ENCODE results near the gene PPM1D.
A peak's percentile ranks its signal among the peaks of the same experiment; 100 is the strongest.

The PPM1D gene

GRCh38 chr17:60677308-60678117 is 77.5 kb downstream of the PPM1D start, which contains the start of gene BCAS3:
Gene BCAS3 (plus strand): TSS chr17:60677851.
- H3K27ac ChIP-seq (ENCODE audit: low read length): no peak within 1 kb of the TSS
- H3K4me3 ChIP-seq (ENCODE audit: low read length): peak within 1 kb of the TSS; percentile 78
- no peaks in the 10 kb centered on the region for H3K36me3 ChIP-seq (ENCODE audit: control insufficient read depth, low read depth, low read length)
- H3K9ac ChIP-seq (ENCODE audit: low read length): peak within 1 kb of the TSS; percentile 60
- no peaks in the 10 kb centered on the region for H3K9me3 ChIP-seq (ENCODE audit: control insufficient read depth, low read depth, low read length)
- peaks cover 5% of the 10 kb centered on the region for H3K4me1 ChIP-seq (ENCODE audit: control insufficient read depth, low read depth, low read length)
- H3K27me3 ChIP-seq (ENCODE audit: control insufficient read depth, insufficient read depth, low read length): no peaks in the 10 kb centered on the region

GRCh38 chr17:60678118-60678444 is 78.1 kb downstream of the PPM1D start:
- Histone ChIP-seq H3K4me3 (ENCODE audit: low read length) (peak overlapping the region; percentile 78), H3K9me3 (ENCODE audit: control insufficient read depth, low read depth, low read length) (no peaks in the 10 kb centered on the region), H3K9ac (ENCODE audit: low read length) (peak overlapping the region; percentile 60), H3K36me3 (ENCODE audit: control insufficient read depth, low read depth, low read length) (no peaks in the 10 kb centered on the region), H3K27ac (ENCODE audit: low read length) (no peak overlapping the region), H3K4me1 (ENCODE audit: control insufficient read depth, low read depth, low read length) (peaks cover 5% of the 10 kb centered on the region), H3K27me3 (ENCODE audit: control insufficient read depth, insufficient read depth, low read length) (no peaks in the 10 kb centered on the region)

- Histone ChIP-seq H3K27ac (ENCODE audit: low read length) (no peak overlapping the region), H3K27me3 (ENCODE audit: control insufficient read depth, insufficient read depth, low read length) (no peaks in the 10 kb centered on the region), H3K9ac (ENCODE audit: low read length) (no peak overlapping the region), H3K4me3 (ENCODE audit: low read length) (no peak overlapping the region), H3K4me1 (ENCODE audit: control insufficient read depth, low read depth, low read length) (peaks cover 5% of the 10 kb centered on the region), H3K9me3 (ENCODE audit: control insufficient read depth, low read depth, low read length) (no peaks in the 10 kb centered on the region), H3K36me3 (ENCODE audit: control insufficient read depth, low read depth, low read length) (no peaks in the 10 kb centered on the region)
These were observed 79.3 kb downstream of the PPM1D start for GRCh38 chr17:60679287-60679686.

- H3K36me3 ChIP-seq (ENCODE audit: control insufficient read depth, low read depth, low read length): no peaks in the 10 kb centered on the region
- H3K27me3 ChIP-seq (ENCODE audit: control insufficient read depth, insufficient read depth, low read length): no peaks in the 10 kb centered on the region
- peaks cover 5% of the 10 kb centered on the region for H3K4me1 ChIP-seq (ENCODE audit: control insufficient read depth, low read depth, low read length)
- H3K27ac ChIP-seq (ENCODE audit: low read length): no peak overlapping the region
- H3K9ac ChIP-seq (ENCODE audit: low read length): no peak overlapping the region
- H3K9me3 ChIP-seq (ENCODE audit: control insufficient read depth, low read depth, low read length): no peaks in the 10 kb centered on the region
- no peak overlapping the region for H3K4me3 ChIP-seq (ENCODE audit: low read length)
These were observed 80.8 kb downstream of the PPM1D start for GRCh38 chr17:60680754-60681153.

- Histone ChIP-seq H3K9ac (ENCODE audit: low read length) (no peak overlapping the region), H3K27me3 (ENCODE audit: control insufficient read depth, insufficient read depth, low read length) (no peaks in the 10 kb centered on the region), H3K36me3 (ENCODE audit: control insufficient read depth, low read depth, low read length) (no peaks in the 10 kb centered on the region), H3K9me3 (ENCODE audit: control insufficient read depth, low read depth, low read length) (no peaks in the 10 kb centered on the region), H3K27ac (ENCODE audit: low read length) (no peak overlapping the region), H3K4me3 (ENCODE audit: low read length) (no peak overlapping the region), H3K4me1 (ENCODE audit: control insufficient read depth, low read depth, low read length) (no peaks in the 10 kb centered on the region)
These were observed 85.4 kb downstream of the PPM1D start for GRCh38 chr17:60685437-60685836.

GRCh38 chr17:60695960-60696359 is 96.0 kb downstream of the PPM1D start:
- no peaks in the 10 kb centered on the region for H3K4me1 ChIP-seq (ENCODE audit: control insufficient read depth, low read depth, low read length)
- H3K36me3 ChIP-seq (ENCODE audit: control insufficient read depth, low read depth, low read length): no peaks in the 10 kb centered on the region
- no peak overlapping the region for H3K4me3 ChIP-seq (ENCODE audit: low read length)
- no peak overlapping the region for H3K9ac ChIP-seq (ENCODE audit: low read length)
- no peaks in the 10 kb centered on the region for H3K9me3 ChIP-seq (ENCODE audit: control insufficient read depth, low read depth, low read length)
- no peaks in the 10 kb centered on the region for H3K27me3 ChIP-seq (ENCODE audit: control insufficient read depth, insufficient read depth, low read length)
- H3K27ac ChIP-seq (ENCODE audit: low read length): no peak overlapping the region

GRCh38 chr17:60699090-60699489 is 99.1 kb downstream of the PPM1D start:
- Histone ChIP-seq H3K27ac (ENCODE audit: low read length) (no peak overlapping the region), H3K9me3 (ENCODE audit: control insufficient read depth, low read depth, low read length) (no peaks in the 10 kb centered on the region)

GRCh38 chr17:60704170-60704569 is 104.2 kb downstream of the PPM1D start:
- H3K27ac ChIP-seq (ENCODE audit: low read length): no peak overlapping the region
- H3K36me3 ChIP-seq (ENCODE audit: control insufficient read depth, low read depth, low read length): no peaks in the 10 kb centered on the region
- H3K9me3 ChIP-seq (ENCODE audit: control insufficient read depth, low read depth, low read length): no peaks in the 10 kb centered on the region
- no peak overlapping the region for H3K9ac ChIP-seq (ENCODE audit: low read length)
- no peaks in the 10 kb centered on the region for H3K27me3 ChIP-seq (ENCODE audit: control insufficient read depth, insufficient read depth, low read length)
- H3K4me3 ChIP-seq (ENCODE audit: low read length): no peak overlapping the region
- no peaks in the 10 kb centered on the region for H3K4me1 ChIP-seq (ENCODE audit: control insufficient read depth, low read depth, low read length)

More at GRCh38 chr17:60699090-60699489, 99.1 kb downstream of the PPM1D start:
- no peak overlapping the region for H3K9ac ChIP-seq (ENCODE audit: low read length)
- no peaks in the 10 kb centered on the region for H3K27me3 ChIP-seq (ENCODE audit: control insufficient read depth, insufficient read depth, low read length)
- no peak overlapping the region for H3K4me3 ChIP-seq (ENCODE audit: low read length)
- H3K4me1 ChIP-seq (ENCODE audit: control insufficient read depth, low read depth, low read length): no peaks in the 10 kb centered on the region
- H3K36me3 ChIP-seq (ENCODE audit: control insufficient read depth, low read depth, low read length): no peaks in the 10 kb centered on the region

GRCh38 chr17:60712675-60713074 is 112.7 kb downstream of the PPM1D start:
- Histone ChIP-seq H3K4me1 (ENCODE audit: control insufficient read depth, low read depth, low read length) (no peaks in the 10 kb centered on the region), H3K27ac (ENCODE audit: low read length) (no peak overlapping the region), H3K27me3 (ENCODE audit: control insufficient read depth, insufficient read depth, low read length) (no peaks in the 10 kb centered on the region), H3K9ac (ENCODE audit: low read length) (no peak overlapping the region), H3K36me3 (ENCODE audit: control insufficient read depth, low read depth, low read length) (no peaks in the 10 kb centered on the region), H3K4me3 (ENCODE audit: low read length) (no peak overlapping the region), H3K9me3 (ENCODE audit: control insufficient read depth, low read depth, low read length) (no peaks in the 10 kb centered on the region)

- Histone ChIP-seq H3K9ac (ENCODE audit: low read length) (no peak overlapping the region), H3K36me3 (ENCODE audit: control insufficient read depth, low read depth, low read length) (no peaks in the 10 kb centered on the region), H3K9me3 (ENCODE audit: control insufficient read depth, low read depth, low read length) (no peaks in the 10 kb centered on the region), H3K27me3 (ENCODE audit: control insufficient read depth, insufficient read depth, low read length) (no peaks in the 10 kb centered on the region), H3K4me1 (ENCODE audit: control insufficient read depth, low read depth, low read length) (no peaks in the 10 kb centered on the region), H3K27ac (ENCODE audit: low read length) (no peak overlapping the region), H3K4me3 (ENCODE audit: low read length) (no peak overlapping the region)
These were observed 113.6 kb downstream of the PPM1D start for GRCh38 chr17:60713608-60714007.
